ENCODE results near the gene CRPPA. TPM values are rescaled to one million over a fixed set of nuclear protein-coding genes. Genes with fewer than 3 reads are reported as not detected.

The CRPPA gene
- total and polyA plus RNA-seq, 11 donors = 0.98 to 8.5 (median 6.0) TPM

GRCh38 chr7:16420329-16420648, 1.0 kb downstream of the CRPPA start:
- H3K4me1 ChIP-seq = peaks cover 0 to 21% (median 16%) of the 10 kb centered on the region in 12 donors
- peak overlapping the region; percentile 54 to 82 (median 74) for H3K4me3 ChIP-seq
- no peak for TF ChIP-seq CTCF (IDR thresholded peaks at IDR 0.05)
- no peak for TF ChIP-seq POLR2A (IDR thresholded peaks at IDR 0.05)
- ATAC-seq (peak in 1 of 4 donors; percentile 1), DNase-seq (no peak)
- H3K36me3 ChIP-seq = no peaks in the 10 kb centered on the region
- WGBS, 4 donors = 1 to 3% (median 1%) methylated on average over 3 of the region's 3 CpGs
- H3K9me3 ChIP-seq = no peaks in the 10 kb centered on the region
- H3K27me3 ChIP-seq = no peaks in the 10 kb centered on the region
- H3K27ac ChIP-seq = peak overlapping the region; percentile 94 to 99 (median 98)
- intact Hi-C loops (cut with DNase I) = loop anchor here (5.0 to 10.0 kb wide), 6 partner anchors 288 to 343 kb away; no protein-coding TSS in a partner anchor

- Histone ChIP-seq H3K27me3 (no peaks in the 10 kb centered on the region), H3K9me3 (no peaks in the 10 kb centered on the region), H3K4me3 (peak overlapping the region in 10 of 12 donors; percentile 65 to 82 (median 76)), H3K4me1 (peaks cover 0 to 21% (median 16%) of the 10 kb centered on the region in 12 donors), H3K36me3 (no peaks in the 10 kb centered on the region), H3K27ac (peak overlapping the region in 10 of 12 donors; percentile 94 to 99 (median 98))
- TF ChIP-seq POLR2A (IDR thresholded peaks at IDR 0.05) = no peak
- no peak for DNase-seq
- ATAC-seq = no peak
- intact Hi-C loops (cut with DNase I) = loop anchor here (5.0 to 10.0 kb wide), 6 partner anchors 288 to 343 kb away; no protein-coding TSS in a partner anchor
- WGBS, 4 donors = 72 to 78% (median 75%) methylated on average over 10 of the region's 10 CpGs
Observed at GRCh38 chr7:16419859-16420258, 1.5 kb downstream of the CRPPA start.

GRCh38 chr7:16419126-16419525, 2.2 kb downstream of the CRPPA start:
- intact Hi-C loops (cut with DNase I) = no loop called here
- H3K4me3 ChIP-seq = no peak overlapping the region
- no peaks in the 10 kb centered on the region for H3K9me3 ChIP-seq
- no peaks in the 10 kb centered on the region for H3K36me3 ChIP-seq
- H3K27me3 ChIP-seq = no peaks in the 10 kb centered on the region
- H3K27ac ChIP-seq = no peak overlapping the region
- H3K4me1 ChIP-seq = peaks cover 0 to 21% (median 16%) of the 10 kb centered on the region in 12 donors
- no peak for ATAC-seq
- TF ChIP-seq POLR2A (IDR thresholded peaks at IDR 0.05) (no peak), CTCF (IDR thresholded peaks at IDR 0.05) (no peak)
- DNase-seq = no peak
- 94 to 100% (median 99%) methylated on average over 1 of the region's 1 CpG for WGBS, 4 donors

GRCh38 chr7:16417906-16418305, 3.4 kb downstream of the CRPPA start:
- H3K27me3 ChIP-seq = no peaks in the 10 kb centered on the region
- no peaks in the 10 kb centered on the region for H3K9me3 ChIP-seq
- H3K36me3 ChIP-seq = no peaks in the 10 kb centered on the region
- no peak overlapping the region for H3K27ac ChIP-seq
- WGBS, 4 donors = 41 to 95% (median 48%) methylated on average over 1 of the region's 1 CpG
- DNase-seq (no peak), ATAC-seq (no peak)
- intact Hi-C loops (cut with DNase I) = no loop called here
- TF ChIP-seq CTCF (IDR thresholded peaks at IDR 0.05) (no peak), POLR2A (IDR thresholded peaks at IDR 0.05) (no peak)
- H3K4me3 ChIP-seq = no peak overlapping the region
- peaks cover 0 to 28% (median 18%) of the 10 kb centered on the region in 12 donors for H3K4me1 ChIP-seq
